PFSK-1 (cell line): ENCODE measurements around the gene ADD2.

Experiments
- FOXP2 ChIP-seq: optimal IDR thresholded peaks from 2 replicates; pipeline ENCODE3; 2011; ENCODE audit warnings: borderline replicate concordance, control low read depth, inconsistent platforms; ENCODE audit not compliant: insufficient read depth; ENCODE audit errors: extremely low read length, extremely low read depth
- POLR2AphosphoS5 ChIP-seq: IDR thresholded peaks from 2 replicates; pipeline ENCODE4 v1.6.1; 2012; ENCODE audit warnings: low read depth, mild to moderate bottlenecking, control low read depth, low read length, moderate library complexity
- SIN3A ChIP-seq: IDR thresholded peaks from 2 replicates; pipeline ENCODE4 v1.6.1; 2012; ENCODE audit warnings: mild to moderate bottlenecking, low read length, moderate library complexity, borderline replicate concordance; ENCODE audit not compliant: insufficient read depth
- TAF1 ChIP-seq: IDR thresholded peaks from 2 replicates; pipeline ENCODE4 v1.6.1; 2012; ENCODE audit warnings: low read length, control low read depth, borderline replicate concordance; ENCODE audit not compliant: insufficient read depth
- TF ChIP-seq, protein P1 (sequence below), 2 experiments: IDR thresholded peaks; 2 replicates each; pipeline versions ENCODE4 v1.6.1 to v1.8.0; 2011 to 2012; ENCODE audit warnings: low read depth in 2 of 2, low read length in 2 of 2, control low read depth in 1 of 2, inconsistent platforms in 1 of 2, mild to moderate bottlenecking in 1 of 2, moderate library complexity in 1 of 2; ENCODE audit not compliant: insufficient read depth in 1 of 2

DNA sequence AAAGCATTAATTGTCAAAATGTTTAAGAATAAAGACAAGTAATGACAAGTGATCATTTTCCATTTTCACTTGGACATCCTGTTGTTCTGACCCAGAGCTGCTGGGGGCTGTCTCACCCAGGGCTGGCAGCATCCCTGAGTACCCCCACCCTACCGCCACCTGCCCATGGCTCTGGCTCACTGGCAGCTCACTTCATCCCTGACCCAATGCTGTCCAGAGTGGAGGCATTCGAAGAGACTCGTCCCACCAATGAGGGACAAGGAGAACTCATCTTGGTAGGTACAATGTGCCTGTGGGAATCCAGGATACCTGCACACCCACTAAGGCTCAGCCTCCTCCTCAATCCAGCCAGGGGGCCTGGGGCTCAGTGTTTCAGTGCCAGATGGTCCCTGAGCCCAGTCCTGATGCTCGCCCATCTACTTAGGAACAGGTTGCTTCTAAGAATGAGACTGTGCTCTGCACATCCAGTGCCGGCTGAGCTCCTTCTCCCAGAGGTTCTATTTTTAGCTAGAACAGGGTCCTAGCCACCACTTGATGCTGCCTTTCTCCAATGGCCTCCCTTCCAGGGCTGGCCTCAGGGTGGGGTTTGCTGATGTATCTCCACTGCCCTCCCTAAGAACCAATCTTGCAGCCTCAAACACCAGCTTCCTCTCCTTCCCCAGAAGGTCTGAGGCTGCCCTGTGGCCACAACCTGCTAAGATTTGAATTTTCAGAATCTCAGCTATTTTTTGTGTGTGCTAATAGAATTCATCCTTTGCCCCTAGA, 53.7 kb downstream of the ADD2 start:
- no peak for TF ChIP-seq POLR2AphosphoS5
- TF ChIP-seq TAF1, result no peak
- TF ChIP-seq, protein P1, sequence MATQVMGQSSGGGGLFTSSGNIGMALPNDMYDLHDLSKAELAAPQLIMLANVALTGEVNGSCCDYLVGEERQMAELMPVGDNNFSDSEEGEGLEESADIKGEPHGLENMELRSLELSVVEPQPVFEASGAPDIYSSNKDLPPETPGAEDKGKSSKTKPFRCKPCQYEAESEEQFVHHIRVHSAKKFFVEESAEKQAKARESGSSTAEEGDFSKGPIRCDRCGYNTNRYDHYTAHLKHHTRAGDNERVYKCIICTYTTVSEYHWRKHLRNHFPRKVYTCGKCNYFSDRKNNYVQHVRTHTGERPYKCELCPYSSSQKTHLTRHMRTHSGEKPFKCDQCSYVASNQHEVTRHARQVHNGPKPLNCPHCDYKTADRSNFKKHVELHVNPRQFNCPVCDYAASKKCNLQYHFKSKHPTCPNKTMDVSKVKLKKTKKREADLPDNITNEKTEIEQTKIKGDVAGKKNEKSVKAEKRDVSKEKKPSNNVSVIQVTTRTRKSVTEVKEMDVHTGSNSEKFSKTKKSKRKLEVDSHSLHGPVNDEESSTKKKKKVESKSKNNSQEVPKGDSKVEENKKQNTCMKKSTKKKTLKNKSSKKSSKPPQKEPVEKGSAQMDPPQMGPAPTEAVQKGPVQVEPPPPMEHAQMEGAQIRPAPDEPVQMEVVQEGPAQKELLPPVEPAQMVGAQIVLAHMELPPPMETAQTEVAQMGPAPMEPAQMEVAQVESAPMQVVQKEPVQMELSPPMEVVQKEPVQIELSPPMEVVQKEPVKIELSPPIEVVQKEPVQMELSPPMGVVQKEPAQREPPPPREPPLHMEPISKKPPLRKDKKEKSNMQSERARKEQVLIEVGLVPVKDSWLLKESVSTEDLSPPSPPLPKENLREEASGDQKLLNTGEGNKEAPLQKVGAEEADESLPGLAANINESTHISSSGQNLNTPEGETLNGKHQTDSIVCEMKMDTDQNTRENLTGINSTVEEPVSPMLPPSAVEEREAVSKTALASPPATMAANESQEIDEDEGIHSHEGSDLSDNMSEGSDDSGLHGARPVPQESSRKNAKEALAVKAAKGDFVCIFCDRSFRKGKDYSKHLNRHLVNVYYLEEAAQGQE (IDR thresholded peaks at IDR 0.05; ENCODE audit: insufficient read depth in 1 of 2, low read depth in 2 of 2, low read length in 2 of 2), result no peak
- no peak for TF ChIP-seq SIN3A
- TF ChIP-seq FOXP2, result no peak
